Glutamatergic neuron (in vitro differentiated cells): ENCODE results near the gene IGSF3. TPM values are rescaled to one million over a fixed set of nuclear protein-coding genes. Genes with fewer than 3 reads are reported as not detected.
"Not testable (repeated sequence)": the region's sequence is repeated elsewhere in the genome, so short reads cannot be mapped to it uniquely, and the experiment has no call there.

Source experiments
- DNase-seq: peaks from one replicate; pipeline ENCODE4 v3.0.0; 2022
- H3K27ac Mint-ChIP-seq: one replicate; pipeline ENCODE4 v1.8.0; 2020; ENCODE audit warnings: mild to moderate bottlenecking, mixed read lengths, inconsistent platforms; ENCODE audit not compliant: unreplicated experiment
- H3K27me3 Mint-ChIP-seq: one replicate; pipeline ENCODE4 v1.8.0; 2020; ENCODE audit warnings: mild to moderate bottlenecking, moderate library complexity, mixed read lengths, inconsistent platforms; ENCODE audit not compliant: unreplicated experiment
- H3K36me3 Mint-ChIP-seq: one replicate; pipeline ENCODE4 v1.8.0; 2020; ENCODE audit warnings: mild to moderate bottlenecking, mixed read lengths, inconsistent platforms; ENCODE audit not compliant: unreplicated experiment
- H3K4me1 Mint-ChIP-seq: one replicate; pipeline ENCODE4 v1.8.0; 2020; ENCODE audit warnings: mild to moderate bottlenecking, low read depth, mixed read lengths, inconsistent platforms; ENCODE audit not compliant: unreplicated experiment
- H3K4me3 Mint-ChIP-seq: one replicate; pipeline ENCODE4 v1.8.0; 2020; ENCODE audit warnings: mild to moderate bottlenecking, mixed read lengths, inconsistent platforms; ENCODE audit not compliant: unreplicated experiment
- H3K9me3 Mint-ChIP-seq: one replicate; pipeline ENCODE4 v1.8.0; 2020; ENCODE audit warnings: mild to moderate bottlenecking, moderate library complexity, mixed read lengths, inconsistent platforms; ENCODE audit not compliant: unreplicated experiment
- CTCF ChIP-seq: fragments of 200-600 bp; sonication (generic); IDR thresholded peaks from one replicate; pipeline ENCODE4 v1.5.0; 2021; ENCODE audit not compliant: partially characterized antibody, unreplicated experiment
- total RNA-seq: library from RNA; stranded (reverse); fragmentation: NEBNext Ultra II Directional; extraction: Animal tissue kit (Norgen Biotek cat#: 25700); gene quantifications from one replicate; pipeline ENCODE4 v1.2.1, GENCODE V29; 2021; ENCODE audit not compliant: unreplicated experiment

Gene IGSF3
- total RNA-seq, 1 donor from 2014 or later = 110 TPM

- not testable (repeated sequence) for H3K36me3 Mint-ChIP-seq, H3K27ac Mint-ChIP-seq, DNase-seq, H3K9me3 Mint-ChIP-seq, H3K27me3 Mint-ChIP-seq, H3K4me3 Mint-ChIP-seq
- peaks cover 35% of the 10 kb centered on the region for H3K4me1 Mint-ChIP-seq
Observed at GRCh38 chr1:116591006-116591950, 76.3 kb downstream of the IGSF3 start.

GRCh38 chr1:116590359-116591005 is 77.1 kb downstream of the IGSF3 start:
- DNase-seq, H3K9me3 Mint-ChIP-seq, H3K27me3 Mint-ChIP-seq, H3K27ac Mint-ChIP-seq, H3K36me3 Mint-ChIP-seq, H3K4me3 Mint-ChIP-seq: not testable (repeated sequence)
- H3K4me1 Mint-ChIP-seq = peaks cover 33% of the 10 kb centered on the region

GRCh38 chr1:116589101-116589735 is 78.3 kb downstream of the IGSF3 start:
- not testable (repeated sequence) for H3K36me3 Mint-ChIP-seq, DNase-seq, H3K9me3 Mint-ChIP-seq, H3K27me3 Mint-ChIP-seq, H3K4me3 Mint-ChIP-seq, H3K27ac Mint-ChIP-seq
- peaks cover 31% of the 10 kb centered on the region for H3K4me1 Mint-ChIP-seq

- DNase-seq = no peak
- Mint-ChIP-seq H3K9me3 (peaks cover 9% of the 10 kb centered on the region), H3K4me3 (no peak overlapping the region), H3K36me3 (no peaks in the 10 kb centered on the region), H3K4me1 (peaks cover 37% of the 10 kb centered on the region), H3K27me3 (peaks cover 6% of the 10 kb centered on the region), H3K27ac (peak overlapping the region; percentile 77)
- no peak for TF ChIP-seq CTCF
Observed at GRCh38 chr1:116587501-116588227, 79.9 kb downstream of the IGSF3 start.

- H3K27me3 Mint-ChIP-seq = peaks cover 9% of the 10 kb centered on the region
- no peak for DNase-seq
- no peaks in the 10 kb centered on the region for H3K36me3 Mint-ChIP-seq
- H3K9me3 Mint-ChIP-seq = peaks cover 12% of the 10 kb centered on the region
- TF ChIP-seq CTCF = no peak
- peaks cover 36% of the 10 kb centered on the region for H3K4me1 Mint-ChIP-seq
- H3K27ac Mint-ChIP-seq = peak overlapping the region; percentile 85
- peak overlapping the region; percentile 58 for H3K4me3 Mint-ChIP-seq
Observed at GRCh38 chr1:116586741-116587143, 80.8 kb downstream of the IGSF3 start.

- H3K27me3 Mint-ChIP-seq = peaks cover 9% of the 10 kb centered on the region
- H3K27ac Mint-ChIP-seq = no peak overlapping the region
- DNase-seq = no peak
- no peak for TF ChIP-seq CTCF
- peak overlapping the region; percentile 1 for H3K4me3 Mint-ChIP-seq
- H3K4me1 Mint-ChIP-seq = peaks cover 36% of the 10 kb centered on the region
- H3K9me3 Mint-ChIP-seq = peaks cover 12% of the 10 kb centered on the region
- no peaks in the 10 kb centered on the region for H3K36me3 Mint-ChIP-seq
Observed at GRCh38 chr1:116585886-116586285, 81.6 kb downstream of the IGSF3 start.
